ENCODE results near the gene BFSP1.

DNA sequence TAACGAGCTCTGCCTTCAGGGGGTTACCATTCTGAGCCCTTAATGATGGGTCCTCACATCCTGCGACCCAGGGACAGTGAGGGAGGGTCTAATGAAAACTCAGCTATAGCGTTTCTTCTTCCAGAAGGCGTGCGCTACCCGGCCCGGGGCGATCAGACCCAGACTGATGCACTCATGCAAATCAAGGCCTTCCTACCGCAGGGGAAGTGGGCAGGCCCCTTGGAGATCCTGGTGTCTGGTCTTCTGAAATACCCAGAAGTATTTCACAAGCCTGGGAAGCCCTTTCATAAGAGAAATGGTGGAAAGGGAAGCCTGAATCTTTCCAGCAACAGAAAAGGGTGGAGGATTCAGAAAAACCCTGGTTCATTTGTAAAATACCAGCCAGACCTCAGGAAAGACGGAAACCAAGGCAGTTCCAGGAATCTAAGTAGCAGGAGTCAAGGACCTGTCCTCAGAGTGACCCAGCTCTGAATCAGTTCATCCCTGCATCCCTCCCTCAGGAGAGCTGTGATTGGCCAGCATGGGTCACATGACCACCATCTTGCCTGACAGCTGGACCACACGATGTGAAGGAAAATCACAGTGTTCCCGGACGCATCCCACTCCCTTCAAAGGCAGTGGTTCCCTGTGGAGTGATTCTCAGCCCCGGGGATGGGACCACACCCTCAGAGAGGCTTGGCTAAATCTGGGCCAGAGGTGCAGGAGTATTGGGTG lies 12.7 kb downstream of the BFSP1 start:
- TF ChIP-seq EP300 (IDR thresholded peaks at IDR 0.05) (no peak), CTCF (IDR thresholded peaks at IDR 0.05) (no peak)
